CD14-positive monocyte (primary cell): ENCODE measurements around the gene RPL7A. TPM values are rescaled to one million over a fixed set of nuclear protein-coding genes. Genes with fewer than 3 reads are reported as not detected.

Source experiments
- DNase-seq, 3 donors: peaks; one replicate each; pipeline ENCODE4 v3.0.0-alpha.2; 2011 to 2022
- H2AFZ ChIP-seq: 2 replicates; pipeline ENCODE4 v1.6.0; 2012; ENCODE audit warnings: mild to moderate bottlenecking, low read depth, low read length, inconsistent platforms; ENCODE audit not compliant: insufficient read depth, poor library complexity, severe bottlenecking
- H3K27ac ChIP-seq, 2 donors: 1 replicate in 1 of 2; 2 replicates in 1 of 2; pipeline ENCODE4 v1.5.1; 2012 to 2013; ENCODE audit warnings: low read length in 2 of 2, control low read depth in 1 of 2, inconsistent platforms in 1 of 2, low read depth in 1 of 2, mild to moderate bottlenecking in 1 of 2
- H3K27me3 ChIP-seq, 2 donors: one replicate each; pipeline versions ENCODE4 v1.6.0 to v1.6.1; 2011 to 2013; ENCODE audit warnings: low read length in 2 of 2; ENCODE audit not compliant: control insufficient read depth in 2 of 2, insufficient read depth in 2 of 2
- H3K36me3 ChIP-seq, 2 donors: replicated peaks in 1 of 2; 1 replicate in 1 of 2; 2 replicates in 1 of 2; pipeline versions ENCODE4 v1.5.1 to v1.6.1; 2012 to 2013; ENCODE audit warnings: low read length in 2 of 2, control low read depth in 1 of 2, inconsistent platforms in 1 of 2, mild to moderate bottlenecking in 1 of 2; ENCODE audit not compliant: insufficient read depth in 2 of 2, control insufficient read depth in 1 of 2
- H3K4me1 ChIP-seq, 2 donors: 1 replicate in 1 of 2; 2 replicates in 1 of 2; pipeline versions ENCODE4 v1.5.1 to v1.6.1; 2012 to 2013; ENCODE audit warnings: low read length in 2 of 2, control low read depth in 1 of 2, inconsistent platforms in 1 of 2, mild to moderate bottlenecking in 1 of 2, moderate library complexity in 1 of 2; ENCODE audit not compliant: insufficient read depth in 2 of 2, control insufficient read depth in 1 of 2
- H3K4me2 ChIP-seq: replicated peaks from 2 replicates; pipeline ENCODE3; 2012; ENCODE audit warnings: low read length, moderate library complexity, mild to moderate bottlenecking; ENCODE audit not compliant: poor library complexity, severe bottlenecking; ENCODE audit errors: extremely low read depth
- H3K4me3 ChIP-seq, 3 experiments: fragments of 200-600 bp in 1 of 3; sonication (generic) in 1 of 3; replicated peaks in 1 of 3; 1 replicate in 2 of 3; 2 replicates in 1 of 3; pipeline ENCODE4 v1.5.1; 2011 to 2013; ENCODE audit warnings: low read length in 3 of 3, mild to moderate bottlenecking in 3 of 3, control low read depth in 2 of 3, low read depth in 2 of 3, inconsistent platforms in 1 of 3, moderate library complexity in 1 of 3
- H3K79me2 ChIP-seq: 2 replicates; pipeline ENCODE4 v1.6.0; 2012; ENCODE audit warnings: mild to moderate bottlenecking, control low read depth, inconsistent platforms, low read length, moderate library complexity; ENCODE audit not compliant: insufficient read depth
- H3K9ac ChIP-seq: 2 replicates; pipeline ENCODE4 v1.6.0; 2017; ENCODE audit warnings: low read length, mild to moderate bottlenecking; ENCODE audit not compliant: insufficient read depth, poor library complexity, severe bottlenecking
- H3K9me3 ChIP-seq, 2 donors: replicated peaks in 1 of 2; 1 replicate in 1 of 2; 2 replicates in 1 of 2; pipeline versions ENCODE4 v1.5.1 to v1.6.1; 2012 to 2013; ENCODE audit warnings: low read length in 2 of 2, control low read depth in 1 of 2; ENCODE audit not compliant: control insufficient read depth in 1 of 2, insufficient read depth in 1 of 2
- H4K20me1 ChIP-seq: 2 replicates; pipeline ENCODE4 v1.6.0; 2012; ENCODE audit warnings: mild to moderate bottlenecking, low read length, control low read depth, moderate library complexity; ENCODE audit not compliant: insufficient read depth
- H3K27ac Mint-ChIP-seq, 7 donors: one replicate each; pipeline ENCODE4 v1.8.0; 2020; ENCODE audit warnings: mild to moderate bottlenecking in 7 of 7, mixed read lengths in 7 of 7, moderate library complexity in 6 of 7, inconsistent platforms in 2 of 7
- H3K27me3 Mint-ChIP-seq, 3 donors: one replicate each; pipeline ENCODE4 v1.8.0; 2021 to 2022; ENCODE audit warnings: low read depth in 3 of 3, mild to moderate bottlenecking in 3 of 3, mixed read lengths in 3 of 3, moderate library complexity in 3 of 3, inconsistent platforms in 1 of 3
- H3K36me3 Mint-ChIP-seq, 2 donors: one replicate each; pipeline ENCODE4 v1.8.0; 2020; ENCODE audit warnings: mixed read lengths in 2 of 2, inconsistent platforms in 1 of 2, mild to moderate bottlenecking in 1 of 2
- H3K4me1 Mint-ChIP-seq: one replicate; pipeline ENCODE4 v1.8.0; 2020; ENCODE audit warnings: mild to moderate bottlenecking, mixed read lengths
- H3K4me3 Mint-ChIP-seq, 2 donors: one replicate each; pipeline ENCODE4 v1.8.0; 2020; ENCODE audit warnings: mild to moderate bottlenecking in 2 of 2, mixed read lengths in 2 of 2, moderate library complexity in 1 of 2
- H3K9me3 Mint-ChIP-seq, 7 donors: one replicate each; pipeline ENCODE4 v1.8.0; 2020 to 2022; ENCODE audit warnings: mixed read lengths in 7 of 7, mild to moderate bottlenecking in 6 of 7, moderate library complexity in 6 of 7, inconsistent platforms in 2 of 7
- CTCF ChIP-seq: fragments of 200-600 bp; IDR thresholded peaks from one replicate; pipeline ENCODE4 v1.8.0; 2022; ENCODE audit warnings: antibody characterized with exemption, mild to moderate bottlenecking
- WGBS: methylation state at CpG from one replicate; pipeline ENCODE4 v1.1.5; 2013; ENCODE audit warnings: missing lambda C conversion rate; ENCODE audit not compliant: insufficient coverage; 5-methylcytosine and 5-hydroxymethylcytosine counted together
- intact Hi-C, 2 donors: fragments of 100-400 bp; cut with micrococcal nuclease; formaldehyde crosslinking; loops; one replicate each; pipeline versions ENCODE4 v1.15.0 to v1.15.1; 2023
- polyA plus RNA-seq, 3 donors: library from polyadenylated mRNA; depleted of rRNA in 1 of 3; unstranded in 2 of 3; stranded (reverse) in 1 of 3; fragments of 300-500 nt in 2 of 3; fragments of >200 nt in 1 of 3; fragmentation: Illumina TruSeq in 2 of 3; gene quantifications; 1 replicate in 2 of 3; 2 replicates in 1 of 3; pipeline ENCODE4 v1.2.3, GENCODE V29; 2012 to 2021

Gene RPL7A
- polyA plus RNA-seq, 3 donors: 390 to 2,322 (median 437) TPM

- no peak overlapping the region for H3K4me3 ChIP-seq
- DNase-seq: no peak
- peaks cover 36% of the 10 kb centered on the region for H3K4me1 Mint-ChIP-seq
- H3K27ac ChIP-seq: no peak overlapping the region
- no peaks in the 10 kb centered on the region for H3K9me3 Mint-ChIP-seq
- no peak for TF ChIP-seq CTCF
- peaks cover 0 to 6% of the 10 kb centered on the region in 2 donors for H3K36me3 ChIP-seq
- 97% methylated on average over 3 of the region's 6 CpGs for WGBS
- peaks cover 21 to 39% of the 10 kb centered on the region in 2 donors for H3K4me1 ChIP-seq
- peaks cover 0 to 9% of the 10 kb centered on the region in 2 donors for H3K36me3 Mint-ChIP-seq
- H3K27me3 Mint-ChIP-seq: peaks cover 0 to 5% (median 3%) of the 10 kb centered on the region in 3 donors
- H3K27me3 ChIP-seq: no peaks in the 10 kb centered on the region
- H3K9me3 ChIP-seq: no peaks in the 10 kb centered on the region
- no peak overlapping the region for H3K9ac ChIP-seq
- no peak overlapping the region for H2AFZ ChIP-seq
- no peak overlapping the region for H3K4me3 Mint-ChIP-seq
- intact Hi-C loops: loop anchor here (2.0 to 10.0 kb wide), 2 partner anchors 41 to 343 kb away; partner anchors contain the start of genes GTF3C5 (in 1 of the 2) and SURF6 (in 1 of the 2)
- H3K27ac Mint-ChIP-seq: no peak overlapping the region
- peaks cover 30% of the 10 kb centered on the region for H3K79me2 ChIP-seq
- no peak overlapping the region for H3K4me2 ChIP-seq
- H4K20me1 ChIP-seq: peaks cover 26% of the 10 kb centered on the region
Observed at GRCh38 chr9:133377721-133378216, 29.8 kb downstream of the RPL7A start.

- H4K20me1 ChIP-seq: peaks cover 19% of the 10 kb centered on the region
- Mint-ChIP-seq H3K27ac (peak overlapping the region in 2 of 7 donors; percentile 36 to 75), H3K4me3 (no peak overlapping the region), H3K36me3 (peaks cover 0 to 2% of the 10 kb centered on the region in 2 donors), H3K4me1 (peaks cover 30% of the 10 kb centered on the region), H3K27me3 (peaks cover 0 to 5% (median 3%) of the 10 kb centered on the region in 3 donors), H3K9me3 (no peaks in the 10 kb centered on the region)
- WGBS: 50% methylated on average over 1 of the region's 1 CpG
- no peak for TF ChIP-seq CTCF
- peaks cover 23% of the 10 kb centered on the region for H3K79me2 ChIP-seq
- no peak overlapping the region for H3K9ac ChIP-seq
- intact Hi-C loops: loop anchor here in 1 of 2 donors (10.0 kb wide), 1 partner anchor 344 kb away; the partner anchor contains the start of gene GTF3C5
- no peak for DNase-seq
- no peaks in the 10 kb centered on the region for H3K27me3 ChIP-seq
- peak overlapping the region; percentile 57 for H2AFZ ChIP-seq
- H3K4me2 ChIP-seq: no peak overlapping the region
- H3K9me3 ChIP-seq: no peaks in the 10 kb centered on the region
- no peaks in the 10 kb centered on the region for H3K36me3 ChIP-seq
- H3K4me1 ChIP-seq: peaks cover 21 to 32% of the 10 kb centered on the region in 2 donors
- no peak overlapping the region for H3K4me3 ChIP-seq
- H3K27ac ChIP-seq: no peak overlapping the region
Observed at GRCh38 chr9:133378408-133378962, 30.5 kb downstream of the RPL7A start.
